IPS-NIHi7 (cell line): ENCODE results near the gene TAF9.
"Not testable (repeated sequence)": the region's sequence is repeated elsewhere in the genome, so short reads cannot be mapped to it uniquely, and the experiment has no call there.

Experiments used
- DNase-seq: peaks from one replicate; pipeline ENCODE4 v3.0.0; 2012; ENCODE audit warnings: mixed read lengths; ENCODE audit errors: extremely low spot score

TAF9 gene

DNA sequence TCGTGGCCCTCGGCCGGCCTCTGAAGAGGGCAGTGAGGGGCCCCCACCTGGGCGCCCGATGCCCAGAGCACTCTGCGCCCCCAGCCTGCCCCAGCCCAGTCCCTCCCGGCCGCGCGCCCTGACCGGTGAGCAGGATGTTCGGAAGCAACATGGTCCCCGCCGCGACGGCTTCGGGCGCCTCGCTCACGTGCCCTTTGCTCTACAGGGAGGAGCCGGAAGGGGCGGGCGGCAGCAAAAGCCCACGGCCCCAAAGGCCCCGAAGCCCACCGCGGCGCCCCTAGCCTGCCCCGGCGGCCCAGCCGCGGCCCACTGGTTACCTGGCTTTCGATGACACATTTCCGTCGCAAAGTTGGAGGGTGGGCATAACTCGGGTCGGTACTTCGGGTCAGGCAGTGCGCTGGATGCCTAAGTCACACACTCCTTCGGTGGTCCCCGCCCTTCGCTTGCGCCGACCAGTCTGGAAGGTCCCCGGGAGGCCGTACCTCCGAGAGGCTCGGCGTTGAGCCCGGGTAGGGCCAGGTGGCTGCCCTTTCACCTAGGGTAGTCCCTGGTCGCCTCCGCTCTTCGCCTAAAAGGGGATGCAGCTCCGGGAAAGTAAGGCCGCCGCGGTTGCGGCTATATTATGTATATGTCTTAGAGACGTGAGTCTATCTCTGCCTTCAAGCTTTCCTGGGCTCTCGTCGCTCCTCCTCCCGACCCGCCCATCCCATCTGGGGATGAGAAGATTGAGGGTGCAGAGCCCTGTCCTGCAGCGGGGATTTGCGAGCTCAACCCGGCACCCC, at the start of gene TAF9, which contains the start of the genes AK6 and RAD17:
Gene TAF9 (minus strand): TSS at position 181 of the 782 bp plus-strand sequence. CDS start 3,783 bp downstream, outside the sequence.
Gene AK6 (minus strand): TSS at position 181 of the 782 bp plus-strand sequence. CDS start 30 bp downstream, at position 151.
Gene RAD17 (plus strand): TSS at position 479 of the 782 bp plus-strand sequence. CDS start 2,391 bp downstream, outside the sequence.
- DNase-seq = peak; percentile 92

- no peak for DNase-seq
These were observed 49.2 kb upstream of the TAF9 start for GRCh38 chr5:69418554-69418953.

- DNase-seq = no peak
These were observed 47.4 kb upstream of the TAF9 start for GRCh38 chr5:69416699-69417098.

DNA sequence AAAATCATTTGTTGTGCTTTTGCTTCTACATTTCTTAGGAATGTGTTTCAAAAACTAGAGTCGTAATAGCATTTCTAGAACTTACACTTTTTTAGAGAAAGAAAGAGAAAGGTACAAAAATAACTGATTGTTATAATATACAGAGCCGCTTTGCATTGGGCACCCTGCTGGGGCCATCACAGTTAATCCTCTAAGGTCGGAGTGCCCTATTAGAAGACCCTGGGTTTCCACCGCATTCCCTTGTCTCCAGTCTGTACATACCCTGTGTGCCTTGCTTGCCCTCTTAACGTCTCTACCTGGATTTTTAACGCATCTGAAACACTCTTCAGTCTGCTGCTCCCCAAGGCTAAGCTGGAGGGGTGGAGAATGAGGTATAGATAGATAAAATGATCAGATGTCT, 46.9 kb upstream of the TAF9 start:
- peak; percentile 20 for DNase-seq

- DNase-seq = peak; percentile 48
These were observed 46.3 kb upstream of the TAF9 start for GRCh38 chr5:69415584-69415958.

- peak; percentile 96 for DNase-seq
These were observed 45.7 kb upstream of the TAF9 start, which contains the start of gene MARVELD2 for GRCh38 chr5:69414885-69415583. Gene MARVELD2 (plus strand): TSS chr5:69415116. CDS start chr5:69419386, 4,270 bp downstream.

DNA sequence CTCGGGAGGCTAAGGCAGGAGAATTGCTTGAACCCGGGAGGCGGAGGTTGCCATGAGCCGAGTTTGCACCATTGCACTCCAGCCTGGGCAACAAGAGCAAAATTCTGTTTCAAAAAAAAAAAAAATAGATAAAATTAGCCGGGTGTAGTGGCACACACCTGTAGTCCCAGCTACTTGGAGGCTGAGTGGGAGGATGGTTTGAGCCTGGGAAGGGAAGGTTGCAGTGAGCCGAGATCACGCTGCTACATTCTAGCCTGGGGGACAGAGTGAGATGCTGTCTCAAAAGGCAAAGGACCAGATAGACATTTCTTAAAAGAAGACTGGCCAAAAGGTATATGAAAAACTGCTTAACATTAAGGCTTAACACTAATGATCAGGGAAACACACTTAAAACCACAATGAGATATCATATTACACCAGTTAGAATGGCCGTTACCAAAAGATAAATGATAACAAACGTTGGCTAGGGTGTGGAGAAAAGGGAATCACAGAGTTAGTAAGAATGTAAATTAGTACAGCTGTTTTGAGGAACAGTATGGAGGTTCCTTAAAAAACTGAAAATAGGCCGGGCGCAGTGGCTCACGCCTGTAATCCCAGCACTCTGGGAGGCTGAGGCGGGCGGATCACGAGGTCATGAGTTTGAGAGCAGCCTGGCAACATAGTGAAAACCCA, 35.5 kb upstream of the TAF9 start:
- no peak for DNase-seq

- DNase-seq = no peak
These were observed 9.1 kb upstream of the TAF9 start for GRCh38 chr5:69378376-69378775.

DNA sequence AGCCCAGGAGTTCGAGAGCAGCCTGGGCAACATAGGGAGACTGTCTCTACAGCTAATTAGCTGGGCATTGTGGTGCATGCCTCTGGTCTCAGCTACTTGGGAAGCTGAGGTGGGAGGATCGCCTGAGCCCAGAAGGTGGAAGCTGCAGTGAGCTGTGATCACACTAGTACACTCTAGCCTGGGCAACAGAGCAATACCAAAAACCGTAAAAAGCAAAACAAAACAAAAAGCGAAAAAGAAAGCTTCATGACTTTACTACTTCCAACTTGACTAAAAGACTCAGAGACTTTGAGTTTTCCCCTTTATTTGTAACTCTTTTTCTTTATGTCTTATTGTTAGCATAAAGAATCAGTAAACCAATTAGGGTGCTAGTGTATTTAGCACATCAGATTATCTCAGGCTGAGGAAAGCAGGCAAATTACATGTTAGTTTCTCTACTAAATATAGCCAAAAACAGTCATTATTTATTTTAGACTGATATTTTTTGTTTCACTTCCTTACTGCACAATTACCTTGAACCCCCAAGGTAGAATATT, 5.7 kb upstream of the TAF9 start:
- no peak for DNase-seq

DNA sequence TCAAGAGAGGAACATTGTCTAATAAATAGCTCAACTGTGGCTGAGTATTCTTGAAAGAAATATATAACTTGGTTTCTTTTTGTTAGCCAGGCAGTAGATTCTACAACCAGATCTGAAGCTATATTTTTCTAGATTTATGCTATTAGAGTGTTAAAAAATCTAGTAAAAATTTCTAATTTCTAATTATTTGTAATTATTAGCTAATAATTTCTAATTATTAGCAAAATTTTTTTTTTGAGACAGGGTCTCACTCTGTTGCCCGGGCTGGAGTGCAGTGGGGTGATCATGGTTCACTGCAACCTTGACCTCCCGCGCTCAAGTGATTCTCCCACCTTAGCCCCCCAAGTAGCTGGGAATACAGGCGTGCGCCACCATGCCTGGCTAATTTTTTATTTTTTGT, 3.1 kb upstream of the TAF9 start:
- no peak for DNase-seq

DNA sequence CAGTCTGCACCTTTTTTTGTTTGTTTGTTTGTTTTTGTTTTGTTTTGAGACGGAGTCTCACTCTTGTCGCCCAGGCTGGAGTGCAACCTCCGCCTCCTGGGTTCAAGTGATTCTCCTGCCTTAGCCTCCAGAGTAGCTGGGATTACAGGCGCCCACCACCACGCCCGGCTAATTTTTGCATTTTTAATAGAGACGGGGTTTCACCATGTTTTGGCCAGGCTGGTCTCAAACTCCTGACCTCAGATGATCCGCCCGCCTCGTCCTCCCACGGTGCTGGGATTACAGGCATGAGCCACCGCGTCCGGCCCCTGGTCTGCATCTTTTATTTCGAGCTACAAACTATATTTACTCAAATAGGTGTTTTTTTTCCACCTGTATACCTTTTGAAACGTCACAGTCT, 1.0 kb upstream of the TAF9 start:
- DNase-seq = not testable (repeated sequence)

DNA sequence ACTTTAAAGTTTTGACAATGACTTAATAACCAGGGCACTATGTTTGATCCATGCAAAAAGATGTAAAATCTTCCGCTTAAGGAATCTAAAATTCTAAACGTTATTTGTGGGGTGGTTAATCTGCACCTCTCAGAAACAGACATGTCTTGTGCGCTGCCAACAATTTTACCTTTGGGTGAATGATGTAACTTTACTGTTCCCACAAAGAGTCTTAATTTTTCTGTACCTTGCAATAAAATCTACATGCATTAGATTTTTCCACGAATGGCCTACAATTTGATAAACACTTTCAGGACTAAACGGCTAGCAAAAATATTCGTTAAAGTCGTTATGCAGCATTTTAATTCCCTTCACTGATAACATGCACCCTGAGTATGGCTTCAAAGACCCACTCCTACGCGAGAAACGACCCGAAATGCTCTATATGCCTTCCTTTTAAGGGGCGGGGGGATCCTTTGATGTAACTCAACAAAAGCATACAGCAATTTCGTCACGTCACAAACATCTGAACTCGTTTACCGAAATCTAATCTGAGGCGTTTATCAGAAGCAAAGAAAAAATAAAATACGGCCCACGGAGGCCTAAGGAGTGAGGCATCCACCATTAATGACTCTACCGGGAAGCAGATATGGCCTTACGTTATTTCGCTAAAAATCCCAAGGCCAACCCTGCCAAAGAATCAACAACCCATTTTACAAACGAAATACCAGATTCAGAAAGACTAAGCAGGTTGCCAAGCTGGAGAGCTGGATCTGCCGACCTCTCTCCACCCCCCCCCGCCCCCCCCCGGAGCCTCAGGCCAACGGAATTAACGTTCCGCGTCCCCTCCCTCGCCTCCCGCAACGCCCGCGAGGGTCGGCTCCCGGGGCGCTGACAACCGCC, 621 bp downstream of the TAF9 start:
- DNase-seq = no peak

GRCh38 chr5:69367697-69368279, 1.5 kb downstream of the TAF9 start:
- DNase-seq = no peak

- DNase-seq = no peak
These were observed 4.5 kb downstream of the TAF9 start for GRCh38 chr5:69364850-69365249.

DNA sequence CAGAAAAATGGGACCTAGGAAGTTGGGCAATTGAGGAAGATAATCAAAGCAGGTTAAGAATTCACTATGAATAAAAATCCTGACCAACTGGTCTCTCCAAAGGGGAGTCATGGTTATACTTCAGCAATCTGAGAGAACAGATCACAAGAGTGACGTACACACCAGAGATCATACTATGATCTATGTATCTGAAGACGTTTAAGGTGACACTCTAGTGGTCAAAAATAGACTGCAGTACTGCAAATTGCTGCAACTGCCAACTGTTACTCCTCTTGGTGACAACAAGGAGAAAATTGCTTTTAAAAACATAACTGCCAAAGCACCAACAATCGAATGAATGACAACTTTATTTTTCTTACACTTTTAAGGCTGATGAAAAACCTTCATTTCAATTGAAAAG, 4.9 kb downstream of the TAF9 start:
- peak; percentile 7 for DNase-seq

DNA sequence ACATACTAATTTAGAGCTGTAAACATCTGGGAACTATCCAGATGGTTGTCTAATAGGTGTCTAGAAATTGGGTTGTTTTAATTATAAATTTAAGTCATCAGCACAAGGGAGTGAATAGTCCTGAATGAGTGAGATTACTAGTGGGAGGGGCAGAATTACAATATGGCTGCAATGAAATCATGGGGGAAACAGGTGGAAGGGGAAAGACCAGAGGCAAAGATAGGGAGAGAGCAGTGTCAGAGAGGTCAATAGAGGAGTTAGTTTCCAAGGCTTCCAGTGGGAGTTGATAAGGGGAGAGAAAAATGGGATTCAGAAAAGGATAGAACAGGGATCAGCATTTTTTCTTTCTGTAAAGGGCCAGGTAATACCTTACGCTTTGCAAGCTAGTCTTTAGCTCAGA, 8.9 kb downstream of the TAF9 start:
- no peak for DNase-seq

- DNase-seq = no peak
These were observed 9.6 kb downstream of the TAF9 start for GRCh38 chr5:69359699-69360098.

DNA sequence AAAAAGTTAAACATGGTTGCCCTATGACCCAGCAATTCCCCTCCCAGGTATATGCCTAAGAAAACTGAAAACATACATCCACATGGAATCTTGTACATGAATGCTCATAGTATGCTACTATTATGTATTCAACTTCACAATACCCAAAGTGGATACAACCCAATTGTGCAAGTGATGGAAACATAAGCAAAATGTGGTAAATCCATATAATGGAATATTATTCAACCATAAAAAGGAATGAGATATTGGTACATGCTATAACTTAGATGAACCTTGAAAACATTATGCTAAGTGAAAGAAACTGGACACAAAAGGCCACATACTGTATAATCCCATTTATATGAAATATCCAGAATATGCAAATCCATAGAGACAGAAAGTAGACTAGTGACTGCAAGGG, 18.7 kb downstream of the TAF9 start:
- no peak for DNase-seq

DNA sequence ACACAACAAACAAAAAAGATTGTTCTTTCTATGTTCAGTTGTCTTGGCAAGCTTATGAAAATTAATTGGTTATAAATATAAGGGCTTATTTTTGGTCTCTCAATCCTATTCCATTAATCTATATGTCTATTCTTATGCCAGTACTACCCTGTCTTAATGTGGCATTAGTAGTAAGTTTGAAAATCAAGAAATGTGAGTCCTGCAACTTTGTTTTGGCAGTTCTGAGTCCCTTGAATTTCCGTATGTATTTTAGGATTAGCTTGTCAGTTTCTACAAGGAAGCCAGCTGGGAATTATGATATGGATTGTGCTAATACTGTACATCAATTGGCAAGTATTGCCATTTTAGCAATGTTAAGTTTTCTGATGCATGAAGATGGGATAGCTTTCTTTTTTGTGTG, 26.2 kb downstream of the TAF9 start:
- no peak for DNase-seq

GRCh38 chr5:69341520-69342161, 27.7 kb downstream of the TAF9 start:
- no peak for DNase-seq
